ENCODE data around the gene CUL2.
"Not testable (repeated sequence)": the region's sequence is repeated elsewhere in the genome, so short reads cannot be mapped to it uniquely, and the experiment has no call there.

CUL2 gene

DNA sequence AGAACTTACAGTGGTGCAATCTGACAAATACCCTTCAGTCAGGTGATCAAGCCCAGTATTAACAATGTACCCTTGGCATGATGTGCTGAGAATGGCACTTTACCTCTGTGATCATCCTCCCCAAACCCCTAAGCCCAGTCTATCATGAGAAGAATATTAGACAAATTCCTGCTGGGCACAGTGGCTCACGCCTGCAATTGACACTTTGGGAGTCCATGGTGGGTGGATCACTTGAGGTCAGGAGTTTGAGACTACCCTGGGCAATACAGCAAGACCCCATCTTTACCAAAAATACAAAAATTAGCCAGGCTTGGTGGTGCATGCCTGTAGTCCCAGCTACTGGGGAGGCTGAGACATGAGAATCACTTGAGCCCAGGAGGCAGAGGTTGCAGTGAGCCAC is 7.4 kb upstream of the CUL2 start:
- Histone ChIP-seq H3K36me3 (ENCODE audit: insufficient read depth, low read length) (no peaks in the 10 kb centered on the region), H3K4me1 (ENCODE audit: insufficient read depth, low read length) (no peaks in the 10 kb centered on the region), H3K9me3 (ENCODE audit: control insufficient read depth, insufficient read depth, low read length) (0 out of 2 replicates have a peak, but pooled peaks cover 6% of the 10 kb centered on the region), H3K9ac (ENCODE audit: low read depth, low read length) (no peak overlapping the region)

DNA sequence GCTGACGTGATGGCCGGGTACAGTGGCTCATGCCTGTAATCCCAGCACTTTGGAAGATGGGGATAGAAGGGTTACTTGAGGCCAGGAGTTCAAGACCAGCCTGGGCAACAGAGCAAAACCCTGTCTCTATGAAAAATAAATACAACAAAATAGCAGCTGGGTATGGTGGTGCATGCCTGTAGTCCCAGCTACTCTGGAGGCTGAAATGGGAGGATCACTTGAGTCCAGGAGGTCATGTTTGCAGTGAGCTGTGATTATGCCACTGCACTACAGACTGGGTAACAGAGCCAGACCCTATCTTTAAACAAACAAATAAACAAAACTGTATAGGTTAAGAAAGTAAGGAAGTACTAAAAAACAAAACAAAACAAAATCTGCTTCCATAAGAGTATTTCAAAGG is 6.2 kb upstream of the CUL2 start:
- Histone ChIP-seq H3K4me1 (ENCODE audit: insufficient read depth, low read length) (no peaks in the 10 kb centered on the region), H3K9ac (ENCODE audit: low read depth, low read length) (no peak overlapping the region), H3K36me3 (ENCODE audit: insufficient read depth, low read length) (no peaks in the 10 kb centered on the region), H3K9me3 (ENCODE audit: control insufficient read depth, insufficient read depth, low read length) (0 out of 2 replicates have a peak, but pooled peaks cover 6% of the 10 kb centered on the region)

DNA sequence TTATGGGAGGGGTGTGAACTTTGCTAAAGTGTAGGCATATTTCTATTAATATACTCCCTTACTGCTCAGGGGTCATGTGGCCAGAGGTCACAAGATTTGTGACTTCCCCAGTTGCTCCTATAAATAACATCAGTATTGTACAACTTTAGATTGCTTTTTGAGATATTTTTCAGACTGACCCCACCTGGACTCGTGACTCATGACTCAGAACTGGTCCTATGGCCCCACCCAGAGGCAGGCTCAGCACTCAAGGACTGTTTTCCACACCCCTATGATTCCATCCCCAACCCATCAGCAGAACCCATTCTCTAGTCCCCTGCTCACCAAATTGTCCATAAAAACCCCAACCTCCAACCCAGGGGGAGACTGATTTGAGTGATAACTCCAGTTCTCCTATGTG is 2.7 kb upstream of the CUL2 start:
- 0 out of 2 replicates have a peak, but pooled peaks cover 6% of the 10 kb centered on the region for H3K9me3 ChIP-seq (ENCODE audit: control insufficient read depth, insufficient read depth, low read length)

DNA sequence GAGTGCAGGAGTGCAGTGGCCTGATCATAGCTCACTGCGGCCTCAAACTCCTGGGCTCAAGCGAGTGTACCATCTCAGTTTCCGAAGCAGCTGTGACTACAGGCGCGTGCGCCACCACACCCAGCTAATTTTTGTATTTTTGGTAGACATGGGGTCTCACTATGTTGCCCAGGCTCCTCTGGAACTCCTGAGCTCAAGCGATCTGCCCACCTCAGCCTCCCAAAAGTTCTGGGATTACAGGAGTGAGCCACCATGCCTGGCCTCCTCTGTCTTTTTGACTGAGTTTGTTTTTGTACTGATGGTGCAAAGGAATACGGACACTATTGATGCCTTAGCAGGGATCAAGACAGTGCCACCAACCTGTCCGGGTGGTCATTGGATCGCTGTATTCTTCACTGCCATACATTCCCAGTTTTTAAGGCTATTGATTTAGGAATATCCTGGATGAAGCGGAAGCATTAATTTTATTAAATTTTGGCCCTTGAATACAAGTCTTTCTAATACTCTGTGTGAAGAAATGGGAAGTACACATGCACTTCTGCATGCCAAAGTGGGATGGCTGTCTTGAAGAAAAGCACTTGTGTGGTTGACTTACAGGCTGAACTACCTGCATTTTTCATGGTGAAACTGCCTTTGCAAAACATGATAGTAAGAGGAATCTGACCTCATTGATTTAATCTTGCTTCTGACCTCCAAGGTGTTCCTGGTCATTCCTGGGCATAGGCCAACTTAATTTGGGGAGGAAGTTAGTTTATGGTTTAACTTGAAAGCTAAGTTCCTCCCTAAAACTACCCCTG is 2.1 kb upstream of the CUL2 start:
- H3K9ac ChIP-seq (ENCODE audit: low read depth, low read length) = no peak overlapping the region

More for the DNA sequence above, 2.7 kb upstream of the CUL2 start:
- Histone ChIP-seq H3K4me1 (ENCODE audit: insufficient read depth, low read length) (0 out of 2 replicates have a peak, but pooled peaks cover 5% of the 10 kb centered on the region), H3K9ac (ENCODE audit: low read depth, low read length) (no peak overlapping the region), H3K36me3 (ENCODE audit: insufficient read depth, low read length) (no peaks in the 10 kb centered on the region)

DNA sequence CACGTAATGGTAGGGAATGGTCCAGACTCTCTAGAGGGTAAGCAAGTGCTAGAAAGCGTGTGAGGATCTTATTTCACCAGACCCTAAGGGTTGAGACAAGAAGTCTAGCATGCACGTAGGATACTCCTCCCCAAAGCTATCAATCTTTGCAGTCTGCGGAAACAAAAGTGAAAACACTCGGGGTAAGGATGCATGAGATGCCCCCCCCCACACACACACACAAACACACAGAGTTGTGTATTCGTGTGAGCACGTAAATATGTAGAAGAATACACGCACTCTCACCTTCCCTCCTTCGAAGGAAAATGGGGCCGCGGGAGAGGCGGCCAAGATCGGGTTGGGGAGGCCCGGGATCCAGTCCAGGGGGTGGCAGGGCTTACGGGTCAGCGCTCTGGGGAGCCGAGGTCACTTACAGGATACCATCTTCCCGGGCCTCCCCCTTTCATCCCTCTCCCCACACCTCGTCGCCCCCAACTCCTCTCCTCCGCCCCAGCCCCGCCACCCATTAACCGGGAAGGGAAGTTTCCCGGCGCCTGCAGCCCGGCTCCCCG is 455 bp downstream of the CUL2 start:
- Histone ChIP-seq H3K4me1 (ENCODE audit: insufficient read depth, low read length) (0 out of 2 replicates have a peak, but pooled peaks cover 5% of the 10 kb centered on the region), H3K9ac (ENCODE audit: low read depth, low read length) (peak overlapping the region; percentile 87), H3K9me3 (ENCODE audit: control insufficient read depth, insufficient read depth, low read length) (0 out of 2 replicates have a peak, but pooled peaks cover 6% of the 10 kb centered on the region), H3K36me3 (ENCODE audit: insufficient read depth, low read length) (no peaks in the 10 kb centered on the region)

More for the DNA sequence above, 2.1 kb upstream of the CUL2 start:
- no peaks in the 10 kb centered on the region for H3K36me3 ChIP-seq (ENCODE audit: insufficient read depth, low read length)
- H3K4me1 ChIP-seq (ENCODE audit: insufficient read depth, low read length) = 0 out of 2 replicates have a peak, but pooled peaks cover 5% of the 10 kb centered on the region
- H3K9me3 ChIP-seq (ENCODE audit: control insufficient read depth, insufficient read depth, low read length) = 0 out of 2 replicates have a peak, but pooled peaks cover 6% of the 10 kb centered on the region

DNA sequence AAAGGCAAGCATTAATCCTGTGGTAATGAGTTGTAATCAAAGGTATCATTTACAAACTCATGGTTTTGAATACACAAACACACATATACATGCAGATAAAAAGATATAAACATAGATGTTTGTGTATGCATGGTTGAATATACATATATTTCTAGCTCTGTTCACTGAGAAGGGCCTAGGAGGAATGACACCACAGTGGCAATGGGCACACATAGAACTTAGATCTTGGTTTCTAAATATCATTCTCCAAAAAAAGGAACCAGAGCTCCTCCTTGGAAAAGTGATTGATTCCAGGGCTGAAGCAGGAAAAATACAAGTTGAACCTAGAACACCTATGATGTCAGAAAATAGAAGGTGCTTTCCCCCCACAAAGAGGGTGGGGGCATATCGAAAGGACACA is 6.9 kb downstream of the CUL2 start:
- Histone ChIP-seq H3K36me3 (ENCODE audit: insufficient read depth, low read length) (no peaks in the 10 kb centered on the region), H3K9ac (ENCODE audit: low read depth, low read length) (no peak overlapping the region), H3K4me1 (ENCODE audit: insufficient read depth, low read length) (no peaks in the 10 kb centered on the region), H3K9me3 (ENCODE audit: control insufficient read depth, insufficient read depth, low read length) (peaks cover 4% of the 10 kb centered on the region; the same call in 1 of the 2 replicates)

DNA sequence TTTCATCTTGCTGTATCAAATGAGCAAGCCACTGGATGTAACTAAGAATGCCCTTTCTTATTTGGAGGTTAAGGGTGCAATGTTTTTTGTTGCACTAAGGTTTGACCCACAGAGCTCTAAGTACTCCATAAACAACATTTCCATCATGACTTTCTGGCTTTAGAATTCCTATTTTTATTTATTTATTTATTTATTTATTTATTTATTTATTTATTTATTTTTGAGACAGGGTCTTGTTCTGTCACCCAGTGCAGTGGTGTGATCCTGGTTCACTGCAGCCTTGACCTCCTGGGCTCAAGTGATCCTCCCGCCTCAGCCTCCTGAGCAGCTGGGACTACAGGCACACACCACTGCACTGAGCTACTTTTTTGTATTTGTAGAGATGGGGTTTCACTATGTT is 9.9 kb downstream of the CUL2 start:
- not testable (repeated sequence) for H3K4me1 ChIP-seq (ENCODE audit: insufficient read depth, low read length); H3K9ac ChIP-seq (ENCODE audit: low read depth, low read length); H3K36me3 ChIP-seq (ENCODE audit: insufficient read depth, low read length); H3K9me3 ChIP-seq (ENCODE audit: control insufficient read depth, insufficient read depth, low read length)

DNA sequence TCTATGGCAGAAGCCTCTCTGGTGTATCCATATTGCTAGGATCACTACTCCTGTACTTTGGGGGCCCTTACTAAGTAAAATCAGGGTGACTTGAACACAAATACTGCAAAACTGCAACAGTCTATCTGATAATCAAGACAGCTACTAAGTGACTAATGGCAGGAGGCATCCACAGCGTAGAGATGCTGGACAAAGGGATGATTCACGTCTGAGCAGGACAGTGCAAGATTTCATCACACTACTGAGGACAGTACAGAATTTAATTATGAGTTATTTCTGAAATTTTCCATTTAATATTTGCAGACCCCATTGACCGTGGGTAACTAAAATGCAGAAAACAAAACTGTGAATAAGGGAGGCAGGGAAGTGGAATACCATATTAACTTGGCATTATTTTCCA is 10.4 kb downstream of the CUL2 start:
- Histone ChIP-seq H3K9ac (ENCODE audit: low read depth, low read length) (no peak overlapping the region), H3K9me3 (ENCODE audit: control insufficient read depth, insufficient read depth, low read length) (peaks cover 4% of the 10 kb centered on the region; the same call in 1 of the 2 replicates), H3K4me1 (ENCODE audit: insufficient read depth, low read length) (no peaks in the 10 kb centered on the region), H3K36me3 (ENCODE audit: insufficient read depth, low read length) (no peaks in the 10 kb centered on the region; the same call in 1 of the 2 replicates)

DNA sequence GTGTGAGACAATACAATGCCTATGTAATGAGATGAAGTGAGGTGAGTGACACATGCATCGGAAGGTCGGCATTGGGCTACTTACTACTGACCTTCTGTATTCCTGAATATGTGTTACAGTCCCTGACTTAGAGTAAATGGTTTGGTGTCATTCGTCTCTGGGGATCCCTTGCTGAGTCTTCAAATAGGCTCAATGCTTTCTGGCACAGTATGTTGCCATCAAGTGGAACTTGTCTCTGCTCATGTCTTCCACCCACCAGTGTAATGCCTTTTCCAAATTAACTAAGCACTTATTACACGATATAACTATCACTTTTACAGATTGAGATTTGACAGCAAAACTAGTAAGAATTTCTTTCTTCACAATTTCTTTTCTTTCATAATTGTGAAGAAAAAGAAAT is 10.9 kb downstream of the CUL2 start:
- Histone ChIP-seq H3K36me3 (ENCODE audit: insufficient read depth, low read length) (no peaks in the 10 kb centered on the region; the same call in 1 of the 2 replicates), H3K4me1 (ENCODE audit: insufficient read depth, low read length) (no peaks in the 10 kb centered on the region), H3K9me3 (ENCODE audit: control insufficient read depth, insufficient read depth, low read length) (peaks cover 4% of the 10 kb centered on the region; the same call in 1 of the 2 replicates), H3K9ac (ENCODE audit: low read depth, low read length) (no peak overlapping the region)

DNA sequence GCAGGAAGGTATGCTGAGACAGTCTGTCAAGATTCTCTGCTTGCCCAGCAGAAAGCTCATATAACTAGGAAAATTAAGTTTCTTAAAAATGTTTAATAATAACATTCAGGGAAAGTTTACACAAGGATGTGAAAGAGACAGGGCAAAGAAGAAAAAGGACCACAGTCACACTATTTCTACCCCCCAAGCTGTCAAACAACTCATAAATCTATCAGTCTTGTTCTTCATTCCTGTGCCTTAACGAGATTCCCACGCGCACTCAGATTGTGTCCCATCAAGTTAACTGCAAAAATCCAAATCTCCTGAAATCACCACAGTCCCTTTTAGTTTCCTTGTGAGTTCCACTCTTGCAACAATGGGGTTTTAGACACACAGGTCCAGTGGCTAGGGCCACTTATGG is 14.9 kb downstream of the CUL2 start:
- no peaks in the 10 kb centered on the region for H3K4me1 ChIP-seq (ENCODE audit: insufficient read depth, low read length)
- no peak overlapping the region for H3K9ac ChIP-seq (ENCODE audit: low read depth, low read length)
- no peaks in the 10 kb centered on the region; the same call in 1 of the 2 replicates for H3K36me3 ChIP-seq (ENCODE audit: insufficient read depth, low read length)
- H3K9me3 ChIP-seq (ENCODE audit: control insufficient read depth, insufficient read depth, low read length) = no peaks in the 10 kb centered on the region

DNA sequence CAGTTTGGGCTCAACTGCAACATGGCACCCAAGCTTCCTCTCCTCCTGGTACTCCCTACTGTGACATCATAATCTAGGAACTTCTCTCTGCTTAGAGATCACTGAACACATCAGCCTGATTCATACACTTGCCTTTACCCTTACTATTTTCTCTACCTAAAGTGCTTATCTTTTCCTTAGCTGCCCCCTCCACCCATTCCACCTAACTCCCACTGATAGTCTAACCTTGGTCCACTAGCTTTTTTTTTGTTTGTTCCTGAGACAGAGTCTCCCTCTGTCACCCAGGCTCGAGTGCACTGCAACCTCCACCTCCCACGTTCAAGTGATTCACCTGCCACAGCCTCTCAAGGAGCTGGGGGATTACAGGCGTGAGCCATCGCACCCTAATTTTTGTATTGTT is 15.9 kb downstream of the CUL2 start:
- Histone ChIP-seq H3K9ac (ENCODE audit: low read depth, low read length) (no peak overlapping the region), H3K9me3 (ENCODE audit: control insufficient read depth, insufficient read depth, low read length) (no peaks in the 10 kb centered on the region), H3K4me1 (ENCODE audit: insufficient read depth, low read length) (no peaks in the 10 kb centered on the region), H3K36me3 (ENCODE audit: insufficient read depth, low read length) (no peaks in the 10 kb centered on the region; the same call in 1 of the 2 replicates)

DNA sequence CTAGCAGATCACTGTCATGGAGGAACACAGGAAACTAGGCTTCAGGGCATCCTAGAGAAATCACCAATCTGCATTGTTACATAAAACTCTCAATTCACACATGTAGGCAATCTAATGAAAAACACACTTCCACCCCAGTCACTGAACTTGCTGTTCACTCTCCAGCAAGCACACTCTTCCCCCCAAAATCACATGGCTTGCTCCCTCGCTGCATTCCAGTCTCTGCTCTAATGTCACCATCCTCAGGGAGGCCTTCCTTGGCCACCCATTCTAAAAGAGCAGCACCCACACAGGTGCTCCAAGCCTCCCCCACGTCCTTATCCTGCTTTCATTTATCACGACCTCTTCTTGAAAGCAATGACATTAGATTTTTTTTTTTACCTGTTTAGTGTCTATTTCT is 19.6 kb downstream of the CUL2 start:
- H3K36me3 ChIP-seq (ENCODE audit: insufficient read depth, low read length) = no peaks in the 10 kb centered on the region; the same call in 1 of the 2 replicates
- H3K9me3 ChIP-seq (ENCODE audit: control insufficient read depth, insufficient read depth, low read length) = no peaks in the 10 kb centered on the region
- H3K9ac ChIP-seq (ENCODE audit: low read depth, low read length) = no peak overlapping the region
- no peaks in the 10 kb centered on the region for H3K4me1 ChIP-seq (ENCODE audit: insufficient read depth, low read length)

DNA sequence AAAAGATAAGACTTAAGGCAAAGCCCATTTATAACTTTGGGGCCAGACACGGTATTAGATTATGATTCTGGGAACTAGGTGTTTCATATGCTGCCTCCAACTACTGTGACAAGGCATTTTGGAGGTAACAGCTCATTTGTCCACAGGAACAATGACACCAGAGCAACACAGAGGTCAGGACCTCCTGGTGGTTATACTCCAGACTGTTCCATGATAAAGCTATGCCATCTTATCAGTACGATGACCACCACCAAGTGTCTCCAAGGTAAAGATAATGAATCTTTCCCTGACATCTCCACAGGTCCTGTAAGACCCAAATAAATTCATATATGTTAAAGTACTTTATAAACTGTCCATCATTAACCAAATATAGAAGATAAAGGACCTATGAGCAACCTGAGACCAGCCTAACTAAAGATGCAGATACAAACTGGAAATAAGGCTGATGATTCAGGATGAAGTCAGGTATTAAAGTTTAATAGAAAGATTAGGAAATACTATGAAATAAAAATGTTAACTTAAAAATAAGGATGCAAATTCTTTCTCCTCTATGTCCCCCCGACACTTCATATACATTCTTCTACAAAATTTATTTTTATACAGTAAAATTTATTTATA is 26.2 kb downstream of the CUL2 start:
- H3K9ac ChIP-seq (ENCODE audit: low read depth, low read length) = no peak overlapping the region
- H3K36me3 ChIP-seq (ENCODE audit: insufficient read depth, low read length) = no peaks in the 10 kb centered on the region; the same call in 1 of the 2 replicates
- H3K9me3 ChIP-seq (ENCODE audit: control insufficient read depth, insufficient read depth, low read length) = no peaks in the 10 kb centered on the region
- peaks cover 3% of the 10 kb centered on the region for H3K4me1 ChIP-seq (ENCODE audit: insufficient read depth, low read length)

DNA sequence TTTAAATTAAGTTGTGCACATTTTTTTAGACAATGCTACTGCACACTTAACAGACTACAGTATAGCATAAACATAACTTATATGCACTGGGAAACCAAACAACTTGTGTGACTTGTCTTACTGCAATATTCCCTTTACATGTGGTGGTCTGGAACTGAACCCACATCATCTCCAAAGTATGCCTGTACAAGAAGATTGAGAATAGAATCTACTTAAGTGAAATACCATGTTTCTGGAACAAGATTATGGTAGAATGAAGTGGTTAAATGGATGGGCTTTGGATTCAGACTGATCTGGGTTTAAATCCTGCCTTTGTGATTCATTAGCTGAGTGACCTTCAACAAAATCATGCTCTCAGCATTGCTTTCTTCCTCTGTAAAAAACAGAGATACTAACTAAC is 30.7 kb downstream of the CUL2 start:
- H3K9ac ChIP-seq (ENCODE audit: low read depth, low read length) = no peak overlapping the region
- peaks cover 17% of the 10 kb centered on the region for H3K4me1 ChIP-seq (ENCODE audit: insufficient read depth, low read length)
- H3K36me3 ChIP-seq (ENCODE audit: insufficient read depth, low read length) = no peaks in the 10 kb centered on the region
- H3K9me3 ChIP-seq (ENCODE audit: control insufficient read depth, insufficient read depth, low read length) = no peaks in the 10 kb centered on the region
